Measurements from ENCODE around the gene GABRR2.

GRCh38 chr6:89272596-89272995 is 42.5 kb downstream of the GABRR2 start:
- TF ChIP-seq TARDBP (IDR thresholded peaks at IDR 0.05) (no peak), SUZ12 (IDR thresholded peaks at IDR 0.05) (no peak), FOXM1 (IDR thresholded peaks at IDR 0.05; ENCODE audit: borderline replicate concordance) (no peak), ARNT (IDR thresholded peaks at IDR 0.05) (no peak), LEF1 (IDR thresholded peaks at IDR 0.05; ENCODE audit: borderline replicate concordance) (no peak)

Data from HEK293T (cell line).